Cardiac fibroblast (primary cell): ENCODE measurements around the gene RNU7-1.
A peak's percentile ranks its signal among the peaks of the same experiment; 100 is the strongest.

Experiments used
- DNase-seq, 2 donors: peaks; one replicate each; pipeline versions ENCODE4 v3.0.0 to v3.0.0-alpha.2; 2010; ENCODE audit warnings: low read depth in 2 of 2
- H3K4me3 ChIP-seq, 2 donors: replicated peaks in 1 of 2; 1 replicate in 1 of 2; 2 replicates in 1 of 2; pipeline ENCODE4 v1.5.1; 2011; ENCODE audit warnings: low read depth in 2 of 2, low read length in 2 of 2, mild to moderate bottlenecking in 2 of 2, moderate library complexity in 1 of 2
- CTCF ChIP-seq: IDR thresholded peaks from one replicate; pipeline ENCODE4 v1.5.1; 2011; ENCODE audit warnings: low read depth, mild to moderate bottlenecking, low read length, inconsistent platforms

The RNU7-1 gene

GRCh38 chr12:6943722-6944380, at the start of gene RNU7-1, which contains the start of gene C12orf57:
TSS of gene RNU7-1 (plus strand) at chr12:6943816.
TSS of gene C12orf57 (plus strand) at chr12:6944022. CDS start at chr12:6944122, 100 bp downstream.
- DNase-seq: peak; percentile 88 to 95
- TF ChIP-seq CTCF: no peak
- H3K4me3 ChIP-seq: peak within 1 kb of the TSS; percentile 80 to 83

- no peak for TF ChIP-seq CTCF
- H3K4me3 ChIP-seq: no peak overlapping the region
- DNase-seq: no peak
Measured at GRCh38 chr12:6894321-6894720, 49.3 kb upstream of the RNU7-1 start.

GRCh38 chr12:6896846-6897435, 46.7 kb upstream of the RNU7-1 start:
- no peak for DNase-seq
- no peak overlapping the region for H3K4me3 ChIP-seq
- TF ChIP-seq CTCF: no peak

GRCh38 chr12:6899427-6899826, 44.2 kb upstream of the RNU7-1 start:
- no peak for TF ChIP-seq CTCF
- DNase-seq: peak in 1 of 2 donors; percentile 46
- no peak overlapping the region for H3K4me3 ChIP-seq

- DNase-seq: peak; percentile 76 to 84
- no peak for TF ChIP-seq CTCF
Measured at GRCh38 chr12:6899837-6900519, 43.6 kb upstream of the RNU7-1 start.

GRCh38 chr12:6902448-6902847, 41.2 kb upstream of the RNU7-1 start:
- no peak overlapping the region for H3K4me3 ChIP-seq
- TF ChIP-seq CTCF: no peak
- DNase-seq: no peak

More at GRCh38 chr12:6899837-6900519, 43.6 kb upstream of the RNU7-1 start:
- H3K4me3 ChIP-seq: no peak overlapping the region
